HFF-Myc (cell line): ENCODE data around the gene LAMP5.
A peak's percentile ranks its signal among the peaks of the same experiment; 100 is the strongest.

Source experiments
- DNase-seq: peaks from one replicate; pipeline ENCODE4 v3.0.0-alpha.2; 2011; ENCODE audit warnings: low read depth; ENCODE audit errors: extremely low read depth
- H3K4me3 ChIP-seq: replicated peaks from 2 replicates; pipeline ENCODE4 v1.5.1; 2011; ENCODE audit warnings: low read depth, mild to moderate bottlenecking, control low read depth, low read length
- TF ChIP-seq, protein P1 (sequence below): IDR thresholded peaks from 2 replicates; pipeline ENCODE4 v1.5.1; 2012; ENCODE audit warnings: mild to moderate bottlenecking, low read depth, low read length, control low read depth; ENCODE audit errors: missing control alignments

Gene LAMP5, protein sequence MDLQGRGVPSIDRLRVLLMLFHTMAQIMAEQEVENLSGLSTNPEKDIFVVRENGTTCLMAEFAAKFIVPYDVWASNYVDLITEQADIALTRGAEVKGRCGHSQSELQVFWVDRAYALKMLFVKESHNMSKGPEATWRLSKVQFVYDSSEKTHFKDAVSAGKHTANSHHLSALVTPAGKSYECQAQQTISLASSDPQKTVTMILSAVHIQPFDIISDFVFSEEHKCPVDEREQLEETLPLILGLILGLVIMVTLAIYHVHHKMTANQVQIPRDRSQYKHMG

DNA sequence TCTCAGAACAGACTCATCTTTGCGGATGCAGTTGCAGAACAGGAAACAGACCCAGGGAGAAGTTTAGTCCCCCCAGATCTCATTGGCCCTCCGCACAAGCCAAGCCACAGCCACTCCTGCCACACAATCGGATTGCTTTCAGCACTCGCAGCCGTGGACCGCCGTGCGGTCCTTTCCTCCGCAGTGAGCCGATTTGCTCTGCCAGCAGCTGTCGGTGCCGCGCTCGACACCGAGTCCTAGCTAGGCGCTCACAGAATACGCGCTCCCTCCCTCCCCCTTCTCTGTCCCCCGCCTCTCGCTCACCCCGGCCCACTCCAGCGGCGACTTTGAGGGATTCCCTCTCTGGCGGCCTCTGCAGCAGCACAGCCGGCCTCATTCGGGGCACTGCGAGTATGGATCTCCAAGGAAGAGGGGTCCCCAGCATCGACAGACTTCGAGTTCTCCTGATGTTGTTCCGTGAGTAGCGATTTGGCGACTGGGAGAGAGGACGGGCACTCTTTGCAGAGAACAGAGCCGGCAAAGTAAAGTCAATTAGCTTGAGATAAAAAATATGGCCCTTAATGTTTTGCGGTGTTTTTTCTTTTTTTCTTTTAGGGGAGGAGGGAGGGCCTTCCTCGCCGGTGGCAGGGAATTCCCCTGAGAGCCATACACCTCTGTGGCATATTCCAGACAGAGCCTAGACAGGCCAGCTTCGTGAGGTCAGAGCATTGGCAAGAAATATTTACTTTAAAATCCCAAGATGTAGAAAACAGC lies at the start of gene LAMP5:
LAMP5 (plus strand) TSS at position 130 of the 753 bp plus-strand sequence; CDS start at position 393, 263 bp downstream.
- no peak for DNase-seq
- no peak within 1 kb of the TSS for H3K4me3 ChIP-seq
- TF ChIP-seq, protein P1, sequence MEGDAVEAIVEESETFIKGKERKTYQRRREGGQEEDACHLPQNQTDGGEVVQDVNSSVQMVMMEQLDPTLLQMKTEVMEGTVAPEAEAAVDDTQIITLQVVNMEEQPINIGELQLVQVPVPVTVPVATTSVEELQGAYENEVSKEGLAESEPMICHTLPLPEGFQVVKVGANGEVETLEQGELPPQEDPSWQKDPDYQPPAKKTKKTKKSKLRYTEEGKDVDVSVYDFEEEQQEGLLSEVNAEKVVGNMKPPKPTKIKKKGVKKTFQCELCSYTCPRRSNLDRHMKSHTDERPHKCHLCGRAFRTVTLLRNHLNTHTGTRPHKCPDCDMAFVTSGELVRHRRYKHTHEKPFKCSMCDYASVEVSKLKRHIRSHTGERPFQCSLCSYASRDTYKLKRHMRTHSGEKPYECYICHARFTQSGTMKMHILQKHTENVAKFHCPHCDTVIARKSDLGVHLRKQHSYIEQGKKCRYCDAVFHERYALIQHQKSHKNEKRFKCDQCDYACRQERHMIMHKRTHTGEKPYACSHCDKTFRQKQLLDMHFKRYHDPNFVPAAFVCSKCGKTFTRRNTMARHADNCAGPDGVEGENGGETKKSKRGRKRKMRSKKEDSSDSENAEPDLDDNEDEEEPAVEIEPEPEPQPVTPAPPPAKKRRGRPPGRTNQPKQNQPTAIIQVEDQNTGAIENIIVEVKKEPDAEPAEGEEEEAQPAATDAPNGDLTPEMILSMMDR: no peak

DNA sequence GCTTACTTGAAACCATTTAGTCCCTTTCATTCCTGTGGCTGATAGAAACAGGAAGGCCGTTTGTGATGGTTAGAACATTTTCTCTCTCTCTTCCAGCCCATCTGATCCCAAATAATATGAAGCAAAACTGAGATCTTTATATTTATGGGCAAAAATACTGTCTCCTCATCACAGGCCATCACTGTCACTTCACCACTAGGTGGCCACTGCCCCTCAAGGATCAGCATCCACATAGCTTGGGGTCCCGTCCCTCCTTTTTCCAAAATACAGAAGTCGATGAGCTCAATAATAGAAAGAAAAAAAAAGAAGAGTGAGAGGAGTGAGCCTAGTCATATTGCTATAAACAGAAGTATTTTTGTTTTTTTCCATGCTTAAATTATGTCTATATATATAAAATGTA lies 46.4 kb upstream of the LAMP5 start:
- no peak for DNase-seq
- H3K4me3 ChIP-seq: no peak overlapping the region
- TF ChIP-seq, protein P1: peak; percentile 66

DNA sequence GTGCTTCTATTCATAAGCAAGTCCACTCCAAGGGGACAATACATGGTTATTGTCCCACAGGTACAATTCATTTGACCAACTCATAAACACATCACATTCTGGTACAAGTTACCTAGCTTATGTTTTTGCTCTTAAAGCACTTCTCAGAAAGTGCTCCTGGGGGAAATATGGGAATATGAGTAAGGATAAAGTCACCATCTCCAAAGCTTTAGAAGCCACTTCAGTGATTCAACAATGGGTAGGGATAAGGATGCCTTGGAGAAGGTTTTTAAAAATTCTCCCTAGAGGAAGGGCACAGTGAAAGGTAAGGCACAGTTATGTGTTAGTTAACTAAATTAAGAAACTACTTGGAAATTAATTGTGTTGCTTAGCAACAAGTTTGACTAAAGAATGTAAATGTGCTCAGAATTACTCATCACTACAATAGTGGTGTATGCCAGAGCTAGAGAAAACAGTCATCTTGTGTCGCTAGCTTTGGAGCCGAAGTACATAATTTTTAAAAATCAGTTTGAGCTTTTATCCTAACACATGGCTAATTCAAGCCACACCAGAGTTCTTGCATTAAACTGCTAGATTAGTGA lies 39.5 kb upstream of the LAMP5 start:
- TF ChIP-seq, protein P1: no peak
- no peak overlapping the region for H3K4me3 ChIP-seq
- DNase-seq: no peak

DNA sequence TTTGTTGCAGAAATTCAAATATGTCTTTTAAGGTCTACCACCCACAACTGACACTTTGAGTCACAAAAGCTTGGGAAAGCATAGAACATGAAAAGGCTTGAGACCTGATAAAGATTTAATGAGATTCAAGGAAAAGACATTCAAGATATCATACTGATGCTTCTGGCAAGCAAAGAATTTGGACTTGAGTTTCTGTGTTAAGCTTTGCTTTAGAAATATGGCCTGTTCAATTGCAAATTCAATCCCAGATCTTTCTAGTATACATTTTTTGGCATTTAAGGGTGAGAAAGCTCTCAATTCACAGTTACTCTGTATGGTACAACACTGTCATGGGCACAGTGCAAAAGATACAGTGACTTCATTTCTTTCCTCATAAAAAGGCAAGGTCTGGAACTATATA lies 38.9 kb upstream of the LAMP5 start:
- TF ChIP-seq, protein P1: no peak
- DNase-seq: no peak
- H3K4me3 ChIP-seq: no peak overlapping the region

DNA sequence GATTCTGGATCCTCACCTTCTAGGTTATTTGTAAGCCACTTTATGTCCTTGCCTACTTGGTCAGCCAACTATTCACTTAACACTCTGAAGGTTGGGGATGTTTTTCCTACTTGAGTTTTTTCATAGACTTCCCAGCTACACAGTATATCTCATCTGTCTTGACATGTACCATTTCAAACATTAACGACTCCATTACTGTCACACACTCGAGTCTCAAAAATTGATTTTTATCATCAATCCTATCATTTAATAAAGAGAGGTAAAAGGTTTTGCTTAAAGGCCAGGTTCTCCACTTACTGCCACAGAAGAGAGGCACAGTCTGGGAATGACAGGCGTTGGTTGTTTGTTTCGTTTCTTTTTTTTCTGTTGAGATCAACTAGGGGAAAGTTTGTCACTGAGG lies 38.2 kb upstream of the LAMP5 start:
- no peak overlapping the region for H3K4me3 ChIP-seq
- TF ChIP-seq, protein P1: no peak
- no peak for DNase-seq

DNA sequence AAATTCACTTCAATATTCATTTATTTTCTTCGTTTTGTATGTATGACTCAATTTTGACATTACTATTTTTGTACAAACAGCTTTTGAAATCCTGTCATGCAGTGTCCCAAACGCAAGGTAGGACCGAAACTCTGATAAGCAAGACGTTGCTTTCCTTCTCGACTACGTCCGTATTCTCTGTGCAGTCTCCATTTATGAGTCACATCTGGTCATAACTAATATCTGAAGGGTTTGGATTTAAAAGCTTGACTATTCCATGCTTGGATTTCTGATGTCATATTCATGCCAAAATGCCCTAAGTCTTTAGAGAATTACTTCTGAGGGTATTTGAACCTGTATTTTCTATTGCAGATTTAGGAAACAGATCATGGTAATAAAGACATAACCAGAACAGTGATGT lies 37.8 kb upstream of the LAMP5 start:
- TF ChIP-seq, protein P1: no peak
- no peak for DNase-seq
- no peak overlapping the region for H3K4me3 ChIP-seq
